ENCODE measurements around the gene AIF1L. TPM values are rescaled to one million over a fixed set of nuclear protein-coding genes. Genes with fewer than 3 reads are reported as not detected.
"Not testable (repeated sequence)": the region's sequence is repeated elsewhere in the genome, so short reads cannot be mapped to it uniquely, and the experiment has no call there.

The AIF1L gene
- total RNA-seq, 1 experiment from 2014 or later = 6.0 TPM

GRCh38 chr9:131098391-131099101, 2.2 kb downstream of the AIF1L start:
- no peak overlapping the region for H3K27ac ChIP-seq (ENCODE audit: low read length)
- POLR2A ChIA-PET = no interaction called here
- no peaks in the 10 kb centered on the region for H3K9me3 ChIP-seq (ENCODE audit: control insufficient read depth, insufficient read depth, low read depth, low read length)
- DNase-seq (ENCODE audit: low read depth, low spot score) (no peak), ATAC-seq (no peak)
- H3K4me1 ChIP-seq (ENCODE audit: control insufficient read depth, insufficient read depth, low read length) = 0 out of 2 replicates have a peak, but pooled peaks cover 5% of the 10 kb centered on the region
- H3K27me3 ChIP-seq (ENCODE audit: control insufficient read depth, insufficient read depth, low read length) = no peaks in the 10 kb centered on the region
- no peaks in the 10 kb centered on the region; the same call in 1 of the 2 replicates for H3K36me3 ChIP-seq (ENCODE audit: control insufficient read depth, insufficient read depth, low read length)
- TF ChIP-seq CTCF (IDR thresholded peaks at IDR 0.05) (no peak), SIN3A (IDR thresholded peaks at IDR 0.05; ENCODE audit: borderline replicate concordance, insufficient read depth, low read depth, low read length) (no peak), POLR2AphosphoS5 (IDR thresholded peaks at IDR 0.05; ENCODE audit: low read depth, low read length) (no peak), TCF7L2 (IDR thresholded peaks at IDR 0.05; ENCODE audit: low read depth, low read length) (no peak), REST (IDR thresholded peaks at IDR 0.05; ENCODE audit: insufficient read depth in 1 of 2, low read depth in 2 of 2, low read length in 1 of 2) (no peak)
- intact Hi-C loops (cut with micrococcal nuclease; ENCODE audit: unreplicated experiment) (no loop called here), in situ Hi-C loops (cut with HindIII; ENCODE audit: low pct_unique_long_range_greater_than_20kb, low sequenced_read_pairs) (no loop called here)
- no peak overlapping the region for H3K4me3 ChIP-seq (ENCODE audit: low read depth in 2 of 2, low read length in 2 of 2)
- CTCF ChIA-PET = interaction anchor here (1.1 to 1.3 kb wide), 2 partner anchors 31 to 67 kb away, joined by 3 read pairs; no protein-coding TSS in a partner anchor
- BruUV-seq (replicated peaks) = no TSS peak

GRCh38 chr9:131099102-131099606, 2.8 kb downstream of the AIF1L start:
- Histone ChIP-seq H3K27ac (ENCODE audit: low read length) (no peak overlapping the region), H3K27me3 (ENCODE audit: control insufficient read depth, insufficient read depth, low read length) (no peaks in the 10 kb centered on the region), H3K9me3 (ENCODE audit: control insufficient read depth, insufficient read depth, low read depth, low read length) (no peaks in the 10 kb centered on the region), H3K4me3 (ENCODE audit: low read depth in 2 of 2, low read length in 2 of 2) (no peak overlapping the region), H3K36me3 (ENCODE audit: control insufficient read depth, insufficient read depth, low read length) (no peaks in the 10 kb centered on the region; the same call in 1 of the 2 replicates), H3K4me1 (ENCODE audit: control insufficient read depth, insufficient read depth, low read length) (0 out of 2 replicates have a peak, but pooled peaks cover 5% of the 10 kb centered on the region)
- ChIA-PET CTCF (interaction anchor here (1.1 to 1.3 kb wide), 2 partner anchors 32 to 68 kb away, joined by 3 read pairs; no protein-coding TSS in a partner anchor), POLR2A (no interaction called here)
- intact Hi-C loops (cut with micrococcal nuclease; ENCODE audit: unreplicated experiment) (no loop called here), in situ Hi-C loops (cut with HindIII; ENCODE audit: low pct_unique_long_range_greater_than_20kb, low sequenced_read_pairs) (no loop called here)
- ATAC-seq (no peak), DNase-seq (ENCODE audit: low read depth, low spot score) (no peak)
- BruUV-seq (replicated peaks) = no TSS peak
- TF ChIP-seq CTCF (IDR thresholded peaks at IDR 0.05) = no peak

- H3K9me3 ChIP-seq (ENCODE audit: control insufficient read depth, insufficient read depth, low read depth, low read length); H3K27me3 ChIP-seq (ENCODE audit: control insufficient read depth, insufficient read depth, low read length); BruUV-seq (replicated peaks); DNase-seq (ENCODE audit: low read depth, low spot score); H3K27ac ChIP-seq (ENCODE audit: low read length); H3K4me3 ChIP-seq (ENCODE audit: low read depth in 2 of 2, low read length in 2 of 2); in situ Hi-C loops (cut with HindIII; ENCODE audit: low pct_unique_long_range_greater_than_20kb, low sequenced_read_pairs); H3K4me1 ChIP-seq (ENCODE audit: control insufficient read depth, insufficient read depth, low read length); H3K36me3 ChIP-seq (ENCODE audit: control insufficient read depth, insufficient read depth, low read length); POLR2A ChIA-PET; intact Hi-C loops (cut with micrococcal nuclease; ENCODE audit: unreplicated experiment); ATAC-seq: not testable (repeated sequence)
- CTCF ChIA-PET = interaction anchor here (1.3 kb wide), 1 partner anchor 68 kb away, joined by 3 read pairs; no protein-coding TSS in a partner anchor
These were observed 3.5 kb downstream of the AIF1L start for GRCh38 chr9:131099845-131100244.

Data from Panc1 (cell line).